GM23248 (cell line): ENCODE results near the gene PRCC. TPM values are rescaled to one million over a fixed set of nuclear protein-coding genes. Genes with fewer than 3 reads are reported as not detected.
"Not testable (repeated sequence)": the region's sequence is repeated elsewhere in the genome, so short reads cannot be mapped to it uniquely, and the experiment has no call there.

Experiments
- DNase-seq: peaks from one replicate; pipeline ENCODE4 v3.0.0-alpha.2; 2015
- H2AFZ ChIP-seq: fragments of 200-600 bp; sonication (generic); 2 replicates; pipeline ENCODE4 v1.6.1; 2016; ENCODE audit warnings: antibody characterized with exemption
- H3F3A ChIP-seq: fragments of 200-600 bp; sonication (generic); 2 replicates; pipeline ENCODE4 v1.6.1; 2016; ENCODE audit warnings: mild to moderate bottlenecking, antibody characterized with exemption, mixed run types; ENCODE audit not compliant: insufficient read depth
- H3K27ac ChIP-seq: fragments of 200-600 bp; sonication (generic); 2 replicates; pipeline ENCODE4 v1.5.1; 2016; ENCODE audit warnings: mild to moderate bottlenecking
- H3K27me3 ChIP-seq: fragments of 200-600 bp; sonication (generic); replicated peaks from 2 replicates; pipeline ENCODE4 v1.6.1; 2016; ENCODE audit warnings: mild to moderate bottlenecking; ENCODE audit not compliant: insufficient read depth
- H3K36me3 ChIP-seq: fragments of 200-600 bp; sonication (generic); 2 replicates; pipeline ENCODE4 v1.6.1; 2016; ENCODE audit warnings: low read depth, mild to moderate bottlenecking
- H3K4me1 ChIP-seq: fragments of 200-600 bp; sonication (generic); 2 replicates; pipeline ENCODE4 v1.6.1; 2016; ENCODE audit warnings: mild to moderate bottlenecking; ENCODE audit not compliant: insufficient read depth
- H3K4me2 ChIP-seq: fragments of 200-600 bp; sonication (generic); one replicate; pipeline ENCODE4 v1.6.1; 2016; ENCODE audit warnings: mild to moderate bottlenecking; ENCODE audit not compliant: unreplicated experiment
- H3K4me3 ChIP-seq: fragments of 200-600 bp; sonication (generic); 2 replicates; pipeline ENCODE4 v1.5.1; 2016; ENCODE audit warnings: mild to moderate bottlenecking
- H3K79me2 ChIP-seq: fragments of 200-600 bp; sonication (generic); 2 replicates; pipeline ENCODE4 v1.6.1; 2016; ENCODE audit warnings: mild to moderate bottlenecking; ENCODE audit not compliant: insufficient read depth
- H3K9ac ChIP-seq: fragments of 200-600 bp; sonication (generic); 2 replicates; pipeline ENCODE4 v1.6.1; 2016; ENCODE audit warnings: mild to moderate bottlenecking
- H3K9me2 ChIP-seq: fragments of 200-600 bp; sonication (generic); 2 replicates; pipeline ENCODE4 v1.6.1; 2016; ENCODE audit warnings: mixed run types, mild to moderate bottlenecking, moderate library complexity; ENCODE audit not compliant: insufficient read depth
- H3K9me3 ChIP-seq: fragments of 200-600 bp; sonication (generic); one replicate; pipeline ENCODE4 v1.6.1; 2017; ENCODE audit warnings: low read depth
- H4K20me1 ChIP-seq: fragments of 200-600 bp; sonication (generic); 2 replicates; pipeline ENCODE4 v1.6.0; 2016; ENCODE audit not compliant: insufficient read depth
- EZH2 ChIP-seq: fragments of 200-600 bp; sonication (generic); IDR thresholded peaks from 2 replicates; pipeline ENCODE4 v1.6.1; 2018; ENCODE audit warnings: antibody characterized with exemption, mild to moderate bottlenecking; ENCODE audit not compliant: insufficient read depth, poor library complexity, severe bottlenecking
- EZH2phosphoT487 ChIP-seq: fragments of 200-600 bp; sonication (generic); IDR thresholded peaks from 2 replicates; pipeline ENCODE4 v1.6.1; 2018; ENCODE audit warnings: antibody characterized with exemption, moderate library complexity, mild to moderate bottlenecking, low read depth; ENCODE audit not compliant: insufficient read depth
- whole genome bisulfite sequencing, 2 experiments: methylation state at CpG; one replicate each; pipeline ENCODE4 v1.1.6; 2015 to 2017; ENCODE audit warnings: low lambda C conversion rate in 2 of 2, low coverage in 1 of 2; ENCODE audit errors: missing lambda C conversion rate in 2 of 2; 5-methylcytosine and 5-hydroxymethylcytosine counted together
- in situ Hi-C: fragments of 300-500 bp; cut with MboI; formaldehyde crosslinking; loops from 2 replicates; pipeline ENCODE4 v1.15.0; 2020
- polyA plus RNA-seq: library from polyadenylated mRNA; unstranded; fragments of >200 nt; fragmentation: Nextera tagmentation; extraction: Ambion mirVana; gene quantifications from 2 replicates; pipeline ENCODE4 v1.2.1, GENCODE V29; 2016
- total RNA-seq: library from RNA; depleted of rRNA; stranded (reverse); fragments of >200 nt; shearing (Covaris generic); gene quantifications from 2 replicates; pipeline ENCODE4 v1.2.3, GENCODE V29; 2014

Gene PRCC
- total and polyA plus RNA-seq, 2 experiments from 2014 or later, result 32.4 to 57.0 TPM

DNA sequence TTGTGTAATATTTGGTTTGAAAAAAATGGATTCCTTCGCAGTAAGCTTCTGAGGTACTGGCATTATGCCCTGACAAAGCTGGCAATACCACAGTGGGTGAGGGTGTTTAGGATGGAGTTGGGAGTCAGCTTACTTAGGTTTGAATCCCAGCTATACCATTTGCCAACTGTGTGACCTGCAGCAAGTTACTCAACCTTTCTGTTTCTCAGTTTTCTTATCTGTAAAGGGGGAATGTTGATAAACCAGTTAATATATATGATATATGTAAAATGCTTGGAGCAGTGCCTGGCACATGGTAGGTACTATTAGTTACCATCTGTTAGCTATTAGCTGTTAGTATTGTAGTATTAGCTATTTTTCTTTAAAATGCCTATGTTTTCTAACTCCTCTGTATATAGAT, 11.0 kb upstream of the PRCC start:
- Histone ChIP-seq H3K27me3 (no peaks in the 10 kb centered on the region), H3K36me3 (no peaks in the 10 kb centered on the region), H4K20me1 (no peaks in the 10 kb centered on the region), H3K9me3 (no peaks in the 10 kb centered on the region), H3K4me1 (peaks cover 6% of the 10 kb centered on the region), H3K4me3 (no peak overlapping the region), H3K27ac (no peak overlapping the region), H3K4me2 (no peak overlapping the region), H3K9ac (no peak overlapping the region), H3K79me2 (peaks cover 43% of the 10 kb centered on the region), H2AFZ (no peak overlapping the region), H3F3A (0 out of 2 replicates have a peak, but pooled peaks cover 14% of the 10 kb centered on the region), H3K9me2 (no peaks in the 10 kb centered on the region)
- no peak for DNase-seq
- in situ Hi-C loops, result no loop called here
- TF ChIP-seq EZH2, result no peak
- no peak for TF ChIP-seq EZH2phosphoT487
- 97 to 100% methylated on average over 1 of the region's 1 CpG for WGBS, 2 experiments

- H3K9ac ChIP-seq, H3K36me3 ChIP-seq, H3K4me2 ChIP-seq, DNase-seq, H3K9me2 ChIP-seq, H4K20me1 ChIP-seq, H3F3A ChIP-seq, H3K4me1 ChIP-seq, H3K27ac ChIP-seq, in situ Hi-C loops, H3K4me3 ChIP-seq, H2AFZ ChIP-seq, H3K27me3 ChIP-seq, H3K9me3 ChIP-seq: not testable (repeated sequence)
- 78 to 87% methylated on average over 10 of the region's 10 CpGs for WGBS, 2 experiments
- peaks cover 33% of the 10 kb centered on the region for H3K79me2 ChIP-seq
Measured at GRCh38 chr1:156757572-156758253, 9.6 kb upstream of the PRCC start.

DNA sequence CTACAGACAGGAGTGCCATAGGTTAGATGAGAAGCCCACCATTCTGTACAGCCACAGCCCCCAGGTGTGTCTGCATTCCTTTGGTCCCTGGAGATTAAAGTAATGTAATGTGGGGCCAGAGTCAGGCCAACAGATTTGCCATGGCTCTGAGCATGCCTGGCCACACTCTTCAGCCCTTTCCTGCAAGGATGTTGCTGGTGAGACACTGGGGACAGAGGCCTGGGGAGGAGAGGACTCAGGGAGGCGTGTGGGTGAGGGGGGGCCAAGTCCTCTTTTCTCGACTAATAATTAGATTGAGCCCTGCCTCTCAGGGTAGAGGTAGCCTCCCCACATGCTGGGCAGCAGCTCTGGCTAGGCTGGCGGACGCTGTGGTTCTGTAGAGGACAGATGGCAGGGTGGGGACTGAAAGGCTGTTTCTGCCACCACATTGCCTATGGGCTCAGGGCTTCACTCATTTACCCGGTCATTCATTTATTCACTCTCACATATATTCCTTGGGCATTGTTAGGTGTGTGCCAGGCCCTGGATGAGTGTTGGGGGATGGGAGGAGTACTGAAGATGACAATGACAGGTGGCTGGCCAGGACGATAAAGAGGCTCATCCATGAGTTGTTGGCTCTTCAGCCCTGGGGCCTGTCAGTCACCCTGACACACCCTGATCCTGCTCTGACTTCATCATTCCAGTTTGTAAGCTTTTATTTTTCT, 7.1 kb upstream of the PRCC start:
- Histone ChIP-seq H2AFZ (no peak overlapping the region), H4K20me1 (no peaks in the 10 kb centered on the region), H3K4me1 (no peaks in the 10 kb centered on the region), H3K27me3 (no peaks in the 10 kb centered on the region), H3K4me2 (no peak overlapping the region), H3K9ac (no peak overlapping the region), H3K9me3 (no peaks in the 10 kb centered on the region), H3K9me2 (no peaks in the 10 kb centered on the region), H3K36me3 (no peaks in the 10 kb centered on the region), H3F3A (0 out of 2 replicates have a peak, but pooled peaks cover 7% of the 10 kb centered on the region), H3K27ac (no peak overlapping the region), H3K4me3 (no peak overlapping the region), H3K79me2 (peaks cover 13% of the 10 kb centered on the region)
- no peak for DNase-seq
- in situ Hi-C loops, result no loop called here
- TF ChIP-seq EZH2phosphoT487, result no peak
- no peak for TF ChIP-seq EZH2
- WGBS, 2 experiments, result 69 to 82% methylated on average over 6 of the region's 6 CpGs

DNA sequence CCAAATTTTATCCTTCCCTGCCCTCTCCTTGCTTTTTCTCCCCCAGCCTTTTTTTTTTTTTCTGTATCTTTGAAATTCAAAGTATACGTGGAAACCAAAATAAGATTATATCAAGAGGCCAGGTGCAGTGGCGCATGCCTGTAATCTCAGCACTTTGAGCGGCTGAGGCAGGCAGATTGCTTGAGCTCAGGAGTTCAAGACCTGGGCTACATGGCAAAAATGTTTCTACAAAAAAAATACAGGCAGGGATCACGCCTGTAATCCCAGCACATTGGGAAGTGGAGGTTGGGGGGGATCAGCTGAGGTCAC, 6.6 kb upstream of the PRCC start:
- no peaks in the 10 kb centered on the region for H3K36me3 ChIP-seq
- no peak for DNase-seq
- 80 to 84% methylated on average over 4 of the region's 4 CpGs for WGBS, 2 experiments
- in situ Hi-C loops, result no loop called here
- no peak overlapping the region for H2AFZ ChIP-seq
- H3K9ac ChIP-seq, result no peak overlapping the region
- H3K9me3 ChIP-seq, result no peaks in the 10 kb centered on the region
- H3K4me3 ChIP-seq, result no peak overlapping the region
- H3K4me2 ChIP-seq, result no peak overlapping the region
- H3K4me1 ChIP-seq, result 0 out of 2 replicates have a peak, but pooled peaks cover 2% of the 10 kb centered on the region
- TF ChIP-seq EZH2, result no peak
- TF ChIP-seq EZH2phosphoT487, result no peak
- H3K27ac ChIP-seq, result no peak overlapping the region
- peaks cover 11% of the 10 kb centered on the region for H3K79me2 ChIP-seq
- no peaks in the 10 kb centered on the region for H3K27me3 ChIP-seq
- H3F3A ChIP-seq, result peaks cover 7% of the 10 kb centered on the region; the same call in 1 of the 2 replicates
- no peaks in the 10 kb centered on the region for H3K9me2 ChIP-seq
- no peaks in the 10 kb centered on the region for H4K20me1 ChIP-seq

DNA sequence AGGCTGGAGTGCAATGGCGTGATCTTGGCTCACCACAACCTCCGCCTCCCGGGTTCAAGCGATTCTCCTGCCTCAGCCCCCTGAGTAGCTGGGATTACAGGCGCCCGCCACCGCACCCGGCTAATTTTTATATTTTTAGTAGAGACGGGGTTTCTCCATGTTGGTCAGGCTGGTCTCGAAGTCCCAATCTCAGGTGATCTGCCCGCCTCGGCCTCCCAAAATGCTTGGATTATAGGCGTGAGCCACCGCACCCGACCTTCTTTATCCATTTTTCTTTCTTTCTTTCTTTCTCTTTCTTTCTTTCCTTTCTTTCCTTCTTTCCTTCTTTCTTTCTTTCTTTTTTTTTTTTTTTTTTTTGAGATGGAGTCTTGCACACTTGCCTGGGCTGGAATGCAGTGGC, 2.2 kb upstream of the PRCC start:
- H3K9me3 ChIP-seq, H3K9ac ChIP-seq, H3K9me2 ChIP-seq, H4K20me1 ChIP-seq, H2AFZ ChIP-seq, H3K27ac ChIP-seq, in situ Hi-C loops, H3K27me3 ChIP-seq, H3K36me3 ChIP-seq, H3K4me3 ChIP-seq, DNase-seq, H3F3A ChIP-seq, H3K4me2 ChIP-seq: not testable (repeated sequence)
- H3K4me1 ChIP-seq, result peaks cover 18% of the 10 kb centered on the region
- peaks cover 41% of the 10 kb centered on the region for H3K79me2 ChIP-seq
- WGBS, 2 experiments, result 90 to 98% methylated on average over 3 to 15 of the region's 15 CpGs
